GM12878 (cell line): ENCODE data around the gene ARL11. TPM values are rescaled to one million over a fixed set of nuclear protein-coding genes. Genes with fewer than 3 reads are reported as not detected.

ENCODE experiments used
- ATAC-seq: fragments of 200-7000 bp; cut with Tn5 transposase; 3 replicates; pipeline ENCODE4 v1.9.1; 2020; ENCODE audit warnings: mild to moderate bottlenecking, moderate library complexity
- BruUV-seq: library from RNA; stranded (reverse); fragments of 400-500 nt; replicated peaks from 2 replicates; lab custom pipeline; 2021; lab: Mats Ljungman, UMichigan
- CTCF ChIA-PET: fragments of 300-600 bp; sonication (Branson Sonifier 250); formaldehyde crosslinking; extraction: SDS; loops from one replicate; lab custom pipeline; 2021; ENCODE audit warnings: inconsistent platforms; lab: Yijun Ruan, JAX
- POLR2A ChIA-PET: fragments of 350-600 bp; formaldehyde crosslinking; extraction: SDS; loops from one replicate; lab custom pipeline; 2021; ENCODE audit warnings: inconsistent platforms; lab: Charles Lee
- RAD21 ChIA-PET: fragments of 300-600 bp; sonication (Branson Sonifier 250); formaldehyde crosslinking; loops from one replicate; lab custom pipeline; 2023; ENCODE audit warnings: antibody characterized with exemption; ENCODE audit not compliant: unreplicated experiment; lab: Charles Lee
- SMC1A ChIA-PET: fragments of 300-600 bp; sonication (Branson Sonifier 250); formaldehyde crosslinking; loops from one replicate; lab custom pipeline; 2023; ENCODE audit not compliant: unreplicated experiment, uncharacterized antibody; lab: Charles Lee
- DNase-seq: peaks from one replicate; pipeline ENCODE4 v3.0.0-alpha.2; 2011; ENCODE audit warnings: low read depth, low spot score
- FAIRE-seq: peaks from 3 replicates; lab custom pipeline; 2011; peaks lifted over from hg19 to GRCh38; lab: Jason Lieb, UNC
- H2AFZ ChIP-seq: 2 replicates; pipeline ENCODE4 v1.6.0; 2011; ENCODE audit warnings: low read depth, low read length, control low read depth; ENCODE audit not compliant: control insufficient read depth
- H3K27ac ChIP-seq: 2 replicates; pipeline ENCODE4 v1.5.1; 2011; ENCODE audit warnings: control low read depth; ENCODE audit not compliant: control insufficient read depth, insufficient read depth
- H3K27me3 ChIP-seq, 2 experiments: replicated peaks in 1 of 2; 2 replicates each; pipeline versions ENCODE4 v1.6.0 to v1.6.1; 2011; ENCODE audit warnings: low read length in 1 of 2; ENCODE audit not compliant: control insufficient read depth in 2 of 2, insufficient read depth in 2 of 2
- H3K36me3 ChIP-seq, 2 experiments: 2 replicates each; pipeline ENCODE4 v1.5.1; 2011; ENCODE audit warnings: low read length in 1 of 2; ENCODE audit not compliant: control insufficient read depth in 2 of 2, insufficient read depth in 2 of 2
- H3K4me1 ChIP-seq: 2 replicates; pipeline ENCODE4 v1.6.1; 2011; ENCODE audit warnings: mild to moderate bottlenecking, low read length, moderate library complexity, mixed read lengths; ENCODE audit not compliant: control insufficient read depth, insufficient read depth
- H3K4me2 ChIP-seq: 2 replicates; pipeline ENCODE4 v1.6.0; 2011; ENCODE audit warnings: control low read depth; ENCODE audit not compliant: control insufficient read depth, insufficient read depth
- H3K4me3 ChIP-seq: fragments of 200-600 bp; sonication (generic); 2 replicates; pipeline ENCODE4 v1.5.1; 2016
- H3K79me2 ChIP-seq: 2 replicates; pipeline ENCODE4 v1.6.0; 2011; ENCODE audit warnings: low read length; ENCODE audit not compliant: control insufficient read depth, insufficient read depth
- H3K9ac ChIP-seq: 2 replicates; pipeline ENCODE4 v1.8.0; 2011; ENCODE audit warnings: low read length, control low read depth, mixed read lengths; ENCODE audit not compliant: control insufficient read depth, insufficient read depth
- H3K9me3 ChIP-seq: replicated peaks from 3 replicates; pipeline ENCODE4 v1.5.1; 2011; ENCODE audit warnings: mild to moderate bottlenecking, low read length; ENCODE audit not compliant: control insufficient read depth, insufficient read depth
- H4K20me1 ChIP-seq: 2 replicates; pipeline ENCODE4 v1.6.0; 2011; ENCODE audit not compliant: control insufficient read depth, insufficient read depth
- E2F4 ChIP-seq: IDR thresholded peaks from 2 replicates; pipeline ENCODE4 v1.6.1; 2012; ENCODE audit warnings: low read depth, low read length, improper control_type of control experiment
- ESRRA ChIP-seq: IDR thresholded peaks from 2 replicates; pipeline ENCODE4 v1.6.1; 2012; ENCODE audit warnings: mild to moderate bottlenecking, low read length, improper control_type of control experiment
- FOXM1 ChIP-seq: IDR thresholded peaks from 2 replicates; pipeline ENCODE4 v1.6.1; 2012; ENCODE audit warnings: low read depth, mild to moderate bottlenecking, inconsistent platforms, low read length, moderate library complexity
- MEF2B ChIP-seq: fragments of 450-650 bp; IDR thresholded peaks from 2 replicates; pipeline ENCODE4 v1.6.1; 2018; ENCODE audit warnings: mild to moderate bottlenecking, moderate library complexity; ENCODE audit not compliant: partially characterized antibody, poor library complexity, severe bottlenecking
- RELB ChIP-seq: fragments of 450-650 bp; IDR thresholded peaks from 2 replicates; pipeline ENCODE4 v1.6.1; 2017; ENCODE audit warnings: low read depth, mild to moderate bottlenecking, moderate library complexity
- RUNX3 ChIP-seq: IDR thresholded peaks from 2 replicates; pipeline ENCODE4 v1.6.1; 2012; ENCODE audit warnings: low read length, inconsistent platforms
- SPI1 ChIP-seq: IDR thresholded peaks from 2 replicates; pipeline ENCODE4 v1.6.1; 2011; ENCODE audit warnings: low read depth, mild to moderate bottlenecking, low read length, moderate library complexity, borderline replicate concordance; ENCODE audit not compliant: insufficient read depth
- WGBS: methylation state at CpG from one replicate; pipeline ENCODE4 v1.1.6; 2016; ENCODE audit warnings: low lambda C conversion rate; ENCODE audit not compliant: insufficient replicate concordance, insufficient coverage; ENCODE audit errors: missing lambda C conversion rate; 5-methylcytosine and 5-hydroxymethylcytosine counted together
- in situ Hi-C: fragments of 300-500 bp; cut with MboI; formaldehyde crosslinking; loops from 9 replicates; pipeline ENCODE4 v1.14.3; 2018; ENCODE audit warnings: mixed read lengths
- intact Hi-C: fragments of 100-400 bp; cut with micrococcal nuclease; formaldehyde crosslinking; loops from one replicate; pipeline ENCODE4 v1.14.2; 2022; ENCODE audit not compliant: unreplicated experiment
- polyA plus RNA-seq, 11 experiments: library from polyadenylated mRNA; depleted of rRNA in 4 of 11; unstranded in 6 of 11; stranded (reverse) in 5 of 11; fragments of >200 nt; fragmentation: Nextera tagmentation in 4 of 11; fragmentation: Illumina TruSeq in 1 of 11; extraction: Ambion mirVana in 4 of 11; extraction: Trizol in 1 of 11; gene quantifications; 1 replicate in 1 of 11; 2 replicates in 10 of 11; pipeline versions ENCODE4 v1.2.1 to v1.2.3, GENCODE V29; 2011 to 2016; ENCODE audit warnings: inconsistent platforms in 2 of 11, missing spikeins in 2 of 11, low read depth in 1 of 11
- total RNA-seq, 4 experiments: library from RNA; depleted of rRNA in 3 of 4; stranded (reverse); fragments of >200 nt in 3 of 4; fragmentation: Illumina TruSeq in 1 of 4; extraction: Trizol in 1 of 4; gene quantifications; 2 replicates each; pipeline versions ENCODE4 v1.2.1 to v1.2.3, GENCODE V29; 2013 to 2021

ARL11 gene
- total and polyA plus RNA-seq, 10 of the 15 experiments (the other 5 are each of a cell fraction or from before 2014, with no cell fraction given), result 2.0 to 7.2 (median 4.4) TPM

GRCh38 chr13:49643035-49643646 is 14.8 kb downstream of the ARL11 start:
- Histone ChIP-seq H3K4me1 (peaks cover 7% of the 10 kb centered on the region; the same call in 1 of the 2 replicates), H3K27me3 (no peaks in the 10 kb centered on the region), H3K9ac (no peak overlapping the region), H3K4me2 (peak overlapping the region; percentile 38; the same call in 1 of the 2 replicates), H3K9me3 (no peaks in the 10 kb centered on the region), H3K4me3 (no peak overlapping the region), H3K36me3 (no peaks in the 10 kb centered on the region), H4K20me1 (no peaks in the 10 kb centered on the region), H3K79me2 (no peaks in the 10 kb centered on the region), H3K27ac (no peak overlapping the region), H2AFZ (peak overlapping the region; percentile 54)
- ChIA-PET CTCF (no interaction called here), RAD21 (interaction anchor here (1.1 kb wide), 1 partner anchor 40 kb away, joined by 3 read pairs; no protein-coding TSS in a partner anchor), SMC1A (no interaction called here), POLR2A (no interaction called here)
- in situ Hi-C loops (no loop called here), intact Hi-C loops (no loop called here)
- no TSS peak for BruUV-seq
- TF ChIP-seq RUNX3 (peak; percentile 16; the same call in 1 of the 2 replicates), MEF2B (peak; percentile 86), FOXM1 (no peak), SPI1 (0 out of 2 replicates have a peak, but pooled peaks have one; percentile 36), RELB (no peak), E2F4 (no peak), ESRRA (no peak)
- no peak for DNase-seq
- FAIRE-seq, result no peak
- ATAC-seq, result peak; percentile 73
- 13% methylated on average over 12 of the region's 12 CpGs for WGBS
